Adrenal gland (tissue), 12 donors: ENCODE measurements around the gene USE1. TPM values are rescaled to one million over a fixed set of nuclear protein-coding genes. Genes with fewer than 3 reads are reported as not detected.
A peak's percentile ranks its signal among the peaks of the same experiment; 100 is the strongest.

Experiments used
- DNase-seq, 7 donors: peaks; one replicate each; pipeline ENCODE4 v3.0.0-alpha.2; 2019 to 2020
- H3K27ac ChIP-seq, 5 donors: fragments of 200-600 bp; sonication (generic) in 4 of 5; 1 replicate in 3 of 5; 2 replicates in 2 of 5; pipeline versions ENCODE4 v1.5.1 to v1.8.0; 2016 to 2020; ENCODE audit warnings: mild to moderate bottlenecking in 1 of 5
- H3K27me3 ChIP-seq: fragments of 200-600 bp; 2 replicates; pipeline ENCODE4 v1.8.0; 2021
- H3K36me3 ChIP-seq, 2 donors: fragments of 200-600 bp; replicated peaks in 1 of 2; 1 replicate in 1 of 2; 2 replicates in 1 of 2; pipeline versions ENCODE4 v1.5.1 to v1.8.0; 2018 to 2022
- H3K4me1 ChIP-seq, 2 donors: fragments of 200-600 bp; replicated peaks in 1 of 2; 1 replicate in 1 of 2; 2 replicates in 1 of 2; pipeline versions ENCODE4 v1.5.1 to v1.8.0; 2018 to 2021
- H3K4me3 ChIP-seq, 4 donors: fragments of 200-600 bp; sonication (generic) in 3 of 4; one replicate each; pipeline ENCODE4 v1.5.1; 2016 to 2018
- H3K9me3 ChIP-seq, 3 donors: fragments of 200-600 bp; sonication (generic) in 1 of 3; replicated peaks in 1 of 3; 1 replicate in 2 of 3; 2 replicates in 1 of 3; pipeline versions ENCODE4 v1.5.1 to v1.8.0; 2016 to 2021
- POLR2A ChIP-seq, 2 donors: fragments of 450-650 bp; IDR thresholded peaks; one replicate each; pipeline ENCODE4 v1.6.1; 2017; ENCODE audit warnings: antibody characterized with exemption in 2 of 2, mild to moderate bottlenecking in 2 of 2, moderate library complexity in 1 of 2
- WGBS, 4 donors: extraction: QIAGEN DNeasy Blood & Tissue Kit in 2 of 4; methylation state at CpG; one replicate each; pipeline versions ENCODE4 v1.1.5 to v1.1.7; 2013 to 2017; 5-methylcytosine and 5-hydroxymethylcytosine counted together
- intact Hi-C, 2 donors: fragments of 100-400 bp; cut with DNase I; formaldehyde crosslinking; loops; one replicate each; pipeline versions ENCODE4 v1.14.1 to v1.15.0; 2022 to 2023
- polyA plus RNA-seq, 3 donors: library from polyadenylated mRNA; stranded (reverse); fragments of 200-250 nt in 2 of 3; fragments of 350-450 nt in 1 of 3; fragmentation: Illumina TruSeq in 1 of 3; extraction: RNeasy Lipid Tissue Mini Kit (QIAGEN cat#74804) in 1 of 3; gene quantifications; one replicate each; pipeline ENCODE4 v1.2.3, GENCODE V29; 2013 to 2014
- total RNA-seq, 9 donors: library from RNA; depleted of rRNA in 4 of 9; stranded (reverse); fragments of >200 nt in 4 of 9; fragments of 120-200 nt in 1 of 9; fragmentation: NEBNext Ultra II Directional in 1 of 9; extraction: Animal tissue kit (Norgen Biotek cat#: 25700) in 1 of 9; gene quantifications; one replicate each; pipeline versions ENCODE4 v1.1.0 to v1.2.4, GENCODE V29; 2013 to 2023
- TF ChIP-seq, protein P1 (sequence below), 6 experiments: fragments of 450-650 bp in 4 of 6; fragments of 200-600 bp in 2 of 6; sonication (generic) in 1 of 6; IDR thresholded peaks; 1 replicate in 5 of 6; 2 replicates in 1 of 6; pipeline versions ENCODE4 v1.5.1 to v1.8.0; 2016 to 2021; ENCODE audit warnings: antibody characterized with exemption in 6 of 6, mild to moderate bottlenecking in 2 of 6, moderate library complexity in 1 of 6
- donor health status: healthy with polysubstance abuse.
- donor health status: Bipolar disorder and iron deficiency.
- donor health status: DM: yes; HTN: yes; CAD: no.
- donor health status: DM: no; HTN: no; CAD: no.
- donor health status: DM: no; HTN: no; CAD: no.
- donor health status: DM: yes; HTN: yes; CAD: no.

USE1 gene
- total and polyA plus RNA-seq, 12 donors, result 23.7 to 87.8 (median 44.7) TPM

DNA sequence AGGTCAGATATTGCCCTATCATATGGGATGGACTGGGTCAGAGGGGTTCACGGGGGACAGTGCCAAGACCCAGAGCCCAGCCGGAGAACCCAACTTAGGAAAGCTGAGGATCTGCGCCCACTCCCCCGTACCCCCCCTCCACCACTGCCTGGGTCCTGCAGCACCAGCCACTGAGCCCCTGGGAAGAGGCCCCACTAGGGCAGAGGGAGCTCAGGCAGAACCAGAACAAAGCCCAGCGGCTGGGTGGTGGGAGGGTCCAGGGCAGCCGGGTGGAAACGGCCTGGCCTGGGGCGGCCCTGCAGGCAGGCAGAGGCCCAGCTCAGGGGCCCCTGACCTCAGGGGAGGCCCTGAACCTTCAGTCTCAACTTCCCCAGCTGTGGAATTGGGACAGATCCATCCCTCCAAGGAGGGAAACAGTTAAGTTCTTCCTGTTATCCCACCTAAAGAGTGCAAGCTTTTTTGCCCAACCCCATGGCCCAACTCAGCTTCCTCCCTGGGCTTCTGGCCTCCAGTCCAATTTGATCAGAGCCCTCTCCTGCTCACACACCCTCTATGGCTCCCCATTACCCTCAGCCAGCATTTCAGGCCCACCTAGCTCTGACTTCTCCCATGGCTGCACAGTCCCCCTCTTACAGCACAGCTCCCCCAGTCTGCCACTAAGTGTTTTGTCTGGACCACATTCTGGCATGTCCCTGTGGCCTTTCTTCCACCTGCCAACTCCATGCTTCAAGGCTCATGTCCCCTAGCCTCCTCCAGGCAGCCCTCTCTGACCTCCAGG lies 27.5 kb downstream of the USE1 start:
- 72 to 94% (median 78%) methylated on average over 3 to 8 of the region's 8 CpGs for WGBS, 4 donors
- TF ChIP-seq, protein P1, sequence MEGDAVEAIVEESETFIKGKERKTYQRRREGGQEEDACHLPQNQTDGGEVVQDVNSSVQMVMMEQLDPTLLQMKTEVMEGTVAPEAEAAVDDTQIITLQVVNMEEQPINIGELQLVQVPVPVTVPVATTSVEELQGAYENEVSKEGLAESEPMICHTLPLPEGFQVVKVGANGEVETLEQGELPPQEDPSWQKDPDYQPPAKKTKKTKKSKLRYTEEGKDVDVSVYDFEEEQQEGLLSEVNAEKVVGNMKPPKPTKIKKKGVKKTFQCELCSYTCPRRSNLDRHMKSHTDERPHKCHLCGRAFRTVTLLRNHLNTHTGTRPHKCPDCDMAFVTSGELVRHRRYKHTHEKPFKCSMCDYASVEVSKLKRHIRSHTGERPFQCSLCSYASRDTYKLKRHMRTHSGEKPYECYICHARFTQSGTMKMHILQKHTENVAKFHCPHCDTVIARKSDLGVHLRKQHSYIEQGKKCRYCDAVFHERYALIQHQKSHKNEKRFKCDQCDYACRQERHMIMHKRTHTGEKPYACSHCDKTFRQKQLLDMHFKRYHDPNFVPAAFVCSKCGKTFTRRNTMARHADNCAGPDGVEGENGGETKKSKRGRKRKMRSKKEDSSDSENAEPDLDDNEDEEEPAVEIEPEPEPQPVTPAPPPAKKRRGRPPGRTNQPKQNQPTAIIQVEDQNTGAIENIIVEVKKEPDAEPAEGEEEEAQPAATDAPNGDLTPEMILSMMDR (IDR thresholded peaks at IDR 0.05), result no peak
- no peak for TF ChIP-seq POLR2A (IDR thresholded peaks at IDR 0.05)
- Histone ChIP-seq H3K9me3 (no peaks in the 10 kb centered on the region), H3K27ac (peak overlapping the region in 2 of 5 donors; percentile 83 to 86), H3K27me3 (no peaks in the 10 kb centered on the region), H3K4me3 (no peak overlapping the region), H3K4me1 (peaks cover 0 to 22% of the 10 kb centered on the region in 2 donors), H3K36me3 (peaks cover 0 to 13% of the 10 kb centered on the region in 2 donors)
- intact Hi-C loops, result no loop called here
- DNase-seq, result no peak

DNA sequence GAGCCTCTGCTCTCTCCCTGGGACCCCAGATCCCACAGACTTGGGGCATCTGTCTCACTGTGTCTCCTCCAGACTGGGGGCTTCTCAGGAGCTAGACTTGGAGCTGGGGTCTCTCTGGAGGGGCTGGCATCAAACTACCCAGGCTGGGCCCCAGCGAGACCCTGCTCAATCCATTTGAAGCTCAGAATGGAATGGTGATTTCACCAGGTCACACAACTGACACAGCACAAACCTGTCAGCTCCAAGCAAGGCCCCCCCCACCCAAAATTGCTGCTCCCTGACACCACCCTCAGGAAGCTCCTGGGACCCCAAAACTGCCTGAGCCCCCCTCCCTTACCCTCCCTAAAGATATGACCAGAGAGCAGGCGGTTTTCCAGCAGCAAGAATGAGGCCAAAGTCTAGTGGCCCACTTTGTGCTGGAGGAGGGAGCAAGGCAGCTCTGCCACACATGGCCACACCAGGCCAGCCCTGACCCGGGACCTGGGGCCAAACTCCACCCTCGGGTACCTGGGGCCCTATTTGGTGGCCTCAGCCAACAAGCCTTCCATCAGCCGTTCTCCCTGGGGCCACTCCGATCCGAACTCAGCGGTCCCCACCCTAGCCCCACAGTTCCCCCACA lies 28.2 kb downstream of the USE1 start:
- Histone ChIP-seq H3K36me3 (peaks cover 0 to 7% of the 10 kb centered on the region in 2 donors), H3K9me3 (no peaks in the 10 kb centered on the region), H3K4me3 (peak overlapping the region in 3 of 4 donors; percentile 45 to 99 (median 76)), H3K27me3 (no peaks in the 10 kb centered on the region), H3K27ac (peak overlapping the region; percentile 18 to 86 (median 70)), H3K4me1 (peaks cover 0 to 22% of the 10 kb centered on the region in 2 donors)
- intact Hi-C loops, result no loop called here
- 33 to 61% (median 37%) methylated on average over 3 to 8 of the region's 8 CpGs; no CpG with 5 or more reads in 1 of the 4 donors for WGBS, 4 donors
- peak in 1 of 7 donors; percentile 35 for DNase-seq
- no peak for TF ChIP-seq POLR2A (IDR thresholded peaks at IDR 0.05)
- TF ChIP-seq, protein P1 (IDR thresholded peaks at IDR 0.05), result no peak

DNA sequence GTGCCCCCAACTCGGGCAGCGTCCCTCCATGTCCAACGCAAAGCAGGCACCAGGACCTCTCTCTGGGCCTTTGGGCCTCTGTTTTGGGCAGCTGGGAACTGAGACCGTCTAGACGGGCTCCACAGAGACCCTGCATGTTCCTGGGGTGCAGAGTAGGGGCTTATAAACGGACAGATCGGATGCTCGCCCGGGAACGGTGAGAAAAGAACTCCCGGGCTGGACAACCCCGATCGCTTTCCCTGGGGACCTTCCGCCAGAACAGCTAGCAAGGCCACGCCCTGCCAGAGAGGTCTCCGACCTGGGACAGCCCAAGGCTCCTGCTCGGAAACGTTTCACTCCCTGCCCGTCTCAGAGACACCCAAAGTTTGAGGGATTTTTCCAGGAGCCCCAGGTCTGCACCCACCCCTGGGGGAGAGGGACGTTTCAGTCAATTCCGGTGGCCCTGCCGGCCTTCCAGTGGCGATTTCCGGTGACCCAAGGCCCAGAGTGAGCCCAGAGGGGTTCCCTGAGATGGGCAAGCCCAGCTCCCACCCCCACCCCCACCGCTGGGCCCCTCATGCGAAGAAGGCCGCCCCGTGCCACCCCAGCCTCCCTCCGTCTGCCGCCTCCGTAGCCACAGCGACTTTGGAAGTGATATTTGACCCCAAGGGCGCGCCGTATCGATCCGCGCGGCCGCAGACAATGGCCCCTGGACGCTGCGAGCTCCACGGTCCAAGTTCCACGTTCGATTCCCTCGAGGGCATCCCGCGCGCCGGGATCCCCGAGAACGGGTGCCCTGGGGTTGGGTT lies 28.9 kb downstream of the USE1 start:
- WGBS, 4 donors, result 11 to 16% (median 11%) methylated on average over 24 to 52 of the region's 52 CpGs; no CpG with 5 or more reads in 1 of the 4 donors
- H3K4me3 ChIP-seq, result peak overlapping the region in 3 of 4 donors; percentile 45 to 99 (median 76)
- intact Hi-C loops, result no loop called here
- H3K4me1 ChIP-seq, result peaks cover 0 to 22% of the 10 kb centered on the region in 2 donors
- TF ChIP-seq, protein P1 (IDR thresholded peaks at IDR 0.05), result no peak
- peak in 1 of 2 donors; percentile 20 for TF ChIP-seq POLR2A (IDR thresholded peaks at IDR 0.05)
- no peaks in the 10 kb centered on the region for H3K9me3 ChIP-seq
- H3K27me3 ChIP-seq, result no peaks in the 10 kb centered on the region
- peaks cover 0 to 6% of the 10 kb centered on the region in 2 donors for H3K36me3 ChIP-seq
- H3K27ac ChIP-seq, result peak overlapping the region; percentile 18 to 86 (median 70)
- DNase-seq, result peak; percentile 56 to 83 (median 78)
